CD1c-positive myeloid dendritic cell (primary cell): ENCODE data around the gene GYS1.
"Not testable (repeated sequence)": the region's sequence is repeated elsewhere in the genome, so short reads cannot be mapped to it uniquely, and the experiment has no call there.

Experiments used
- DNase-seq: peaks from one replicate; pipeline ENCODE4 v3.0.0-alpha.2; 2016; ENCODE audit errors: extremely low spot score

The GYS1 gene

GRCh38 chr19:48993175-48994034 lies at the start of gene GYS1, which contains the start of gene RUVBL2:
GYS1 (minus strand) TSS chr19:48993309; CDS start chr19:48993112, 197 bp downstream.
RUVBL2 (plus strand) TSS chr19:48993887; CDS start chr19:48993912, 25 bp downstream.
- DNase-seq: peak; percentile 100

DNA sequence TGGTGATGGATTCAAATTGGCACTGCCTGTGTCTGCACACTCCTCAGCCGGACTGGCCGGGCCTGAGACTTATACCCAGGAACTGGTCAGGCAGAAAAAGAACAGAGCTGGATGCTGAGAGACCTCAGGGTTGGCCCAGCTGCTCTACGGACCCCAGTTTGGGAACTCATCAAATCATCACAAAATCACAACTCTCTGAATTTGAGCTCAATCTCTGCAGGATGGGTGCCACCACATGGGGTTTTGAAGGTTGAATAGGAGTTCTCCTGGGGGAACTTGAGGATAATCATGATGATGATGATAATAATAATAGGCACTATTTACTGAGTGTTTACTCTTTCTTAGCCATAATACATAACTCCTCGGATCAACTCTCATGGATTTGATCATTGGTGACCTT lies 49.6 kb upstream of the GYS1 start:
- DNase-seq: not testable (repeated sequence)

- no peak for DNase-seq
Measured at GRCh38 chr19:49042177-49042576, 49.1 kb upstream of the GYS1 start.

GRCh38 chr19:49039736-49040135 lies 46.6 kb upstream of the GYS1 start:
- DNase-seq: not testable (repeated sequence)

DNA sequence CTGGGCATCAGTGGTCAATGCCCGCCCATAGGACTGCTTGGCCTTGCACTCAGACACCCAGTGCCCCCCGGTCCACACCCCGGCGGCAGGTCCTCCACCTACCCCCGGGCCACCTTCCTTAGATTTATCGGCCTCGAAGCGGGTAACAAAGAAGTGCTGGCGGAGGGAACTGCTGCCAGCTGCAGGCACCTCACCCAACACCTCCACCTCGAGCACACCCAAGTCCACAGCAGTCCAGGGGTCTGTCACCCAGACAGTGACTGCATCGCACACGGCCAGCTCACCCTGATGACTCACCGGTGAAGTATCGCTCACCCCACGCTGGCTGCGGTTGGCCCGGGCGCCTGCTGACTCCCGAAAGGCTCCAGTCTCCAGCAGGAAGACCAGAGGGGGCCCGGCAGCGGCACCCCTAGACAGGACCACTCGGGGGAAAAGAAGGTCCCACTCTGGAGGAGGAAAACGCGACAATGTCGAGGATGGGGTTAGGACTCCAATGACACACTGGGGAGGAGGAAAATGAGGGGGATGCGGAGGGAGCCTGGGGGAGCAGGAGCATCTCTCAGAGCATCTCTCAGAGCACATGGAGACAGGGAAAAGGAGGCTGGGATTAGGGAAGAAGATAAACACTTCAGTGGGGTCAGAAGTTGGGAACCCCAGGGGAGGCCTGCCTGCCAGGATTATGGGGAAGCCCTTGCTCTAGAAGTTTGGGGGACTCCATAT lies 45.6 kb upstream of the GYS1 start:
- not testable (repeated sequence) for DNase-seq

- DNase-seq: not testable (repeated sequence)
Measured at GRCh38 chr19:49038111-49038510, 45.0 kb upstream of the GYS1 start.

- DNase-seq: peak; percentile 42
Measured at GRCh38 chr19:49036815-49037214, 43.7 kb upstream of the GYS1 start, which contains the start of gene CGB1. CGB1 (minus strand) TSS chr19:49036895; CDS start chr19:49036711, 184 bp downstream.

DNA sequence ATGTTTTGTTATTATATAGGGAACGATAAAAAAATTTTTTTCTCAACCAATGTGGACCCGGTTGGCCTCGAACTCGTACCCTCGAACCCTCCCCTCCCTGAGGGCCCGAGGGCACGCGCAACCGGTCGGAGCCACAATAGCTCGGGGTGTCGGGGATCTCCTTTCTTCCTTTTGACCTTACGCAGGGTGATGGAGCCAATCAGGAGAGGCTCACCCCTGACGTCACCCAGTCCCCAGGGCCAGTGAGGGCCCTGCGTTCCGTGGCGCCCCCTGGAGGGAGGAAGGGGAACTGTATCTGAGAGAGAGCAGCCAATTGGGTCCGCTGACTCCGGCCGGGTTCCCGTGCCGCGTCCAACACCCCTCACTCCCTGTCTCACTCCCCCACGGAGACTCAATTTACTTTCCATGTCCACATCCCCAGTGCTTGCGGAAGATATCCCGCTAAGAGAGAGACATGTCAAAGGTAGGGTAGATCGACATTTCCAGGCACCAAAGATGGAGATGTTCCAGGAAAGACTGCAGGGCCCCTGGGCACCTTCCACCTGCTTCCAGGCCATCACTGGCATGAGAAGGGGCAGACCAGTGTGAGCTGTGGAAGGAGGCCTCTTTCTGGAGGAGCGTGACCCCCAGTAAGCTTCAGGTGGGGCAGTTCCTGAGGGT lies 38.7 kb upstream of the GYS1 start, which contains the start of gene CGB2:
CGB2 (plus strand) TSS at position 249 of the 660 bp plus-strand sequence; CDS start at position 455, 206 bp downstream.
- peak; percentile 49 for DNase-seq

GRCh38 chr19:49030323-49030722 lies 37.2 kb upstream of the GYS1 start:
- DNase-seq: not testable (repeated sequence)

DNA sequence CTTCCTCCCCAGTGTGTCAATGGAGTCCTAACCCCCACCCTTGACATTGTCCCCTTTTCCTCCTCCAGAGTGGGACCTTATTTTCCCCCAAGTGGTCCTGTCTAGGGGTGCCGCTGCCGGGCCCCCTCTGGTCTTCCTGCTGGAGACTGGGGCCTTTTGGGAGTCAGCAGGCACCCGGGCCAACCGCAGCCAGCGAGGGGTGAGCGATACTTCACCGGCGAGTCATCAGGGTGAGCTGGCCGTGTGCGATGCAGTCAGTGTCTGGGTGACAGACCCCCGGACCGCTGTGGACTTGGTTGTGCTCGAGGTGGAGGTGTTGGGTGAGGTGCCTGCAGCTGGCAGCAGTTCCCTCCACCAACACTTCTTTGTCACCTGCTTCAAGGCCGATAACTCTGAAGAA lies 36.6 kb upstream of the GYS1 start:
- DNase-seq: not testable (repeated sequence)

DNA sequence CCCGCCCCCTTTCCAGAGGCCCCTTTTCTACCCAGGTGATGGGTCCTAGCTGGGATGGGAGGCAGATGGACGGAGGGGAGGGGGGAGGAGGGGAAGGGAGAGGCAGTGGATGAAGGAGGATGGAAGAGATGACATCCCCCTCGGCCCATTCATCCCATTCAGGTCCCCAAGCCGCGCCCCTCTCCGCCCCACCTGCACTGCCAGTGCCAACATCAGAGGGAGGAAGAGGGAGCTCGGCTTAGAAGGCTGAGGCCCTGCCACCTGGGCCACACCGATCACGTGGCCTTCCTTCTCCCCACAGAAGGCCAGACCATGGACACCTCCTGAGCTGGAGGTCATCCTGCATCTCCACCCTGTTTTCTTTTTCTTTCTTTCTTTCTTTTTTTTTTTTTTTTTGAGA lies 35.6 kb upstream of the GYS1 start:
- not testable (repeated sequence) for DNase-seq

DNA sequence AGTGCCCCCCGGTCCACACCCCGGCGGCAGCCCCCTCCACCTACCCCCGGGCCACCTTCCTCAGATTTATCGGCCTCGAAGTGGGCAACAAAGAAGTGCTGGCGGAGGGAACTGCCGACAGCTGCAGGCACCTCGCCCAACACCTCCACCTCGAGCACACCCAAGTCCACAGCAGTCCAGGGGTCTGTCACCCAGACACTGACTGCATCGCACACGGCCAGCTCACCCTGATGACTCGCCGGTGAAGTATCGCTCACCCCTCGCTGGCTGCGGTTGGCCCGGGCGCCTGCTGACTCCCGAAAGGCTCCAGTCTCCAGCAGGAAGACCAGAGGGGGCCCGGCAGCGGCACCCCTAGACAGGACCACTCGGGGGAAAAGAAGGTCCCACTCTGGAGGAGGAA lies 32.5 kb upstream of the GYS1 start:
- not testable (repeated sequence) for DNase-seq

DNA sequence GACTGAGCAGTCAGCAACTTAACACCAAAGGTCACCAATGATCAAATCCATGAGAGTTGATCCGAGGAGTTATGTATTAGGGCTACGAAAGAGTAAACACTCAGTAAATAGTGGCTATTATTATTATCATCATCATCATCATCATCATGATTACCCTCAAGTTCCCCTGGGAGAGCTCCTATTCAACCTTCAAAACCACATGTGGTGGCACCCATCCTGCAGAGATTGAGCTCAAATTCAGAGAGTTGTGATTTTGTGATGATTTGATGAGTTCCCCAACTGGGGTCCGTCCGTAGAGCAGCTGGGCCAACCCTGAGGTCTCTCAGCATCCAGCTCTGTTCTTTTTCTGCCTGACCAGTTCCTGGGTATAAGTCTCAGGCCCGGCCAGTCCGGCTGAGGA lies 32.0 kb upstream of the GYS1 start:
- not testable (repeated sequence) for DNase-seq

DNA sequence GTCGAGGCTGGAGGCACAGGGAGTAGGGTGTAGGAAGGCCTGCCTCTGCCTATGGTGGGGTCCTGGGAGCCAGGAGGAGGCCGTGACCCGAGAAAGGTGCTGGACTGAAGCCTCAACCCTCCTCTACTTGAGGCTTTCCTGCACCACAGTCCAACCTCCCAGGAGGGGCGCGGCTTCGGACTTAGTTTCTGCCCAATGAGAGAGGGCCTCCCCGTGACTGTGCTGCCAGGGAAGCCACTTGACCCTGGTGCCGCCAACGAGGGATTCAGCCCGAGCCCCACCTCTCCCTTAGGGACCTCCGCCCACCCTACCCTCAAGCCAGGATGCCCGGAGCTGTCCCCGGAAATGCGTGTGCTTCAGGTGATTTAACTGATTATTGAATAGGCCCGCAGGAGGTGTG lies 31.1 kb upstream of the GYS1 start, which contains the start of gene CGB3:
CGB3 (minus strand) TSS at position 101 of the 400 bp plus-strand sequence. CDS start 362 bp downstream, outside the sequence.
- not testable (repeated sequence) for DNase-seq

- no peak for DNase-seq
Measured at GRCh38 chr19:49022116-49022515, 29.0 kb upstream of the GYS1 start.

- DNase-seq: peak; percentile 30
Measured at GRCh38 chr19:49020931-49021895, 28.1 kb upstream of the GYS1 start.

- no peak for DNase-seq
Measured at GRCh38 chr19:49020342-49020741, 27.2 kb upstream of the GYS1 start.

- DNase-seq: peak; percentile 45
Measured at GRCh38 chr19:49019242-49019932, 26.3 kb upstream of the GYS1 start.

GRCh38 chr19:49018388-49019241 lies 25.5 kb upstream of the GYS1 start:
- DNase-seq: peak; percentile 1
